ENCODE data around the gene RAMACL. TPM values are rescaled to one million over a fixed set of nuclear protein-coding genes. Genes with fewer than 3 reads are reported as not detected.

The RAMACL gene
- total RNA-seq, 1 experiment from 2014 or later = 0.26 TPM

GRCh38 chr6:166580076-166581050, 6.1 kb downstream of the RAMACL start:
- DNase-seq = no peak
- no TSS peak for BruUV-seq (replicated peaks)

GRCh38 chr6:166579237-166579850, 7.1 kb downstream of the RAMACL start:
- H3K4me2 ChIP-seq (ENCODE audit: low read length) = no peak overlapping the region
- no peak for TF ChIP-seq EZH2 (IDR thresholded peaks at IDR 0.05; ENCODE audit: low read length, unreplicated experiment)
- no peak for TF ChIP-seq CTCF (conservative IDR thresholded peaks at IDR 0.05; ENCODE audit: low read depth, low read length)
- TF ChIP-seq EZH2phosphoT487 (IDR thresholded peaks at IDR 0.05; ENCODE audit: borderline replicate concordance, low read length) = no peak
- H3K4me1 ChIP-seq (ENCODE audit: insufficient read depth, low read length) = no peaks in the 10 kb centered on the region
- H3K9ac ChIP-seq (ENCODE audit: low read length) = no peak overlapping the region
- DNase-seq (no peak), ATAC-seq (no peak)
- ChIA-PET CTCF (no interaction called here), POLR2A (ENCODE audit: unreplicated experiment) (no interaction called here)
- intact Hi-C loops (cut with micrococcal nuclease) = no loop called here
- H3K79me2 ChIP-seq (ENCODE audit: low read length) = no peaks in the 10 kb centered on the region
- no TSS peak for BruUV-seq (replicated peaks)
- no peaks in the 10 kb centered on the region for H3K27me3 ChIP-seq (ENCODE audit: low read length)
- H4K20me1 ChIP-seq (ENCODE audit: low read length) = no peaks in the 10 kb centered on the region
- H2AFZ ChIP-seq (ENCODE audit: low read length) = no peak overlapping the region
- no peaks in the 10 kb centered on the region for H3K9me3 ChIP-seq (ENCODE audit: low read length)
- H3K27ac ChIP-seq (ENCODE audit: low read length) = no peak overlapping the region
- H3K4me3 ChIP-seq (ENCODE audit: low read length) = no peak overlapping the region
- no peaks in the 10 kb centered on the region for H3K36me3 ChIP-seq (ENCODE audit: low read depth, low read length)
- H3K9me2 ChIP-seq (replicated peaks; ENCODE audit: low read length) = no peaks in the 10 kb centered on the region
- H3F3A ChIP-seq (ENCODE audit: low read length, unreplicated experiment) = no peaks in the 10 kb centered on the region

More at GRCh38 chr6:166580076-166581050, 6.1 kb downstream of the RAMACL start:
- Histone ChIP-seq H4K20me1 (ENCODE audit: low read length) (no peaks in the 10 kb centered on the region), H3K9me2 (replicated peaks; ENCODE audit: low read length) (no peaks in the 10 kb centered on the region), H3K4me3 (ENCODE audit: low read length) (no peak overlapping the region), H3K9ac (ENCODE audit: low read length) (no peak overlapping the region), H2AFZ (ENCODE audit: low read length) (no peak overlapping the region), H3K79me2 (ENCODE audit: low read length) (no peaks in the 10 kb centered on the region), H3F3A (ENCODE audit: low read length, unreplicated experiment) (no peaks in the 10 kb centered on the region), H3K36me3 (ENCODE audit: low read depth, low read length) (no peaks in the 10 kb centered on the region), H3K4me1 (ENCODE audit: insufficient read depth, low read length) (no peaks in the 10 kb centered on the region), H3K27me3 (ENCODE audit: low read length) (no peaks in the 10 kb centered on the region), H3K27ac (ENCODE audit: low read length) (no peak overlapping the region), H3K9me3 (ENCODE audit: low read length) (no peaks in the 10 kb centered on the region), H3K4me2 (ENCODE audit: low read length) (no peak overlapping the region)
- ATAC-seq = no peak
- CTCF ChIA-PET = no interaction called here
- POLR2A ChIA-PET (ENCODE audit: unreplicated experiment) = no interaction called here
- intact Hi-C loops (cut with micrococcal nuclease) = no loop called here
- TF ChIP-seq CTCF (conservative IDR thresholded peaks at IDR 0.05; ENCODE audit: low read depth, low read length) = no peak
- no peak for TF ChIP-seq EZH2phosphoT487 (IDR thresholded peaks at IDR 0.05; ENCODE audit: borderline replicate concordance, low read length)
- no peak for TF ChIP-seq EZH2 (IDR thresholded peaks at IDR 0.05; ENCODE audit: low read length, unreplicated experiment)
